ENCODE results near the gene MAPK8.

DNA sequence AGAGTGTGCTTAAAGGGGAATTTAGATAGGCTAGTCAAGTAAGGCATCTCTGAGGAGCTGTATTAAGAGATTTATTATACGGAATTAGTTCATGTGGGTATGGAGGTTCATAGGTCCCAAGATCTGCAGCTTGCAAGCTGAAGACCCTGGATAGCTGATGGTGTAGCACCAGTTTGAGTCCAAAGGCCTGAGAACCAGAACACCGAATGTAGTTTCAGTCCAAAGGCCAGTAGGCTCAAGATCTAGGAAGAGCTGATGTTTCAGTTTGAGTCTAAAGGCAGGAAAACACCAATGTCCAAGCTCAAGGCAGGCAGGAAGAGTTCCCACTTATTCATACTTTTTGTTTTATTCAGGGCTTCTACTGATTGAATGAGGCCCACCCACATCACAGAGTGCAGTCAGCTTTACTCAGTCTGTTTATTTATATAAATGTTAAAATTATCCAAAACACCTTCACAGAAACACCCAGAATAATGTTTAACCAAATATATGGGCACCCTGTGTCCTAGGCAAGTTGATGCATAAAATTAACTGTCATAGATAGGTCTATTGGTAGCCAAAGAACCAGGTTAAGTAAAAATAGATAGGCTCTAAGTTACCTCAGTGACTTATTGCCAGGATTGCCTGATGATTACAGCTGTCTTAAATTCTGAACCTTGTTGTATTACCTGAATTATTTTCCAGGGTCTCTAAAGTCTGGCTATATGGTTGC is 83.5 kb downstream of the MAPK8 start:
- TF ChIP-seq TAF1 (IDR thresholded peaks at IDR 0.05; ENCODE audit: borderline replicate concordance, low read depth, low read length) (no peak), POLR2AphosphoS5 (IDR thresholded peaks at IDR 0.05; ENCODE audit: low read depth, low read length) (no peak)
